Ishikawa (cell line): Measurements from ENCODE around the gene LIME1.

ENCODE experiments used
- CEBPB ChIP-seq: IDR thresholded peaks from 2 replicates; pipeline ENCODE4 v1.6.1; 2012
- CREB1 ChIP-seq: IDR thresholded peaks from 2 replicates; pipeline ENCODE4 v1.6.1; 2012; ENCODE audit warnings: low read depth
- EGR1 ChIP-seq: IDR thresholded peaks from 2 replicates; pipeline ENCODE4 v1.6.1; 2012
- EP300 ChIP-seq: IDR thresholded peaks from 2 replicates; pipeline ENCODE4 v1.6.1; 2012; ENCODE audit warnings: borderline replicate concordance
- FOXM1 ChIP-seq: IDR thresholded peaks from 2 replicates; pipeline ENCODE4 v1.6.1; 2012; ENCODE audit warnings: low read depth, borderline replicate concordance
- MAX ChIP-seq: IDR thresholded peaks from 2 replicates; pipeline ENCODE4 v1.6.1; 2012
- NFIC ChIP-seq: IDR thresholded peaks from 2 replicates; pipeline ENCODE4 v1.6.1; 2012
- RAD21 ChIP-seq: IDR thresholded peaks from 2 replicates; pipeline ENCODE4 v1.6.1; 2012; ENCODE audit warnings: low read depth
- REST ChIP-seq: IDR thresholded peaks from 2 replicates; pipeline ENCODE4 v1.6.1; 2012; ENCODE audit warnings: low read depth, mild to moderate bottlenecking
- TAF1 ChIP-seq: IDR thresholded peaks from 2 replicates; pipeline ENCODE4 v1.6.1; 2012; ENCODE audit warnings: low read depth, mild to moderate bottlenecking
- TCF12 ChIP-seq: IDR thresholded peaks from 2 replicates; pipeline ENCODE4 v1.6.1; 2012; ENCODE audit warnings: low read depth
- TEAD4 ChIP-seq: IDR thresholded peaks from 2 replicates; pipeline ENCODE4 v1.6.1; 2012
- USF1 ChIP-seq: IDR thresholded peaks from 2 replicates; pipeline ENCODE4 v1.6.1; 2012
- YY1 ChIP-seq: IDR thresholded peaks from 2 replicates; pipeline ENCODE4 v1.6.1; 2012; ENCODE audit warnings: low read depth
- ZBTB7A ChIP-seq: IDR thresholded peaks from 2 replicates; pipeline ENCODE4 v1.6.1; 2012; ENCODE audit warnings: low read depth

The LIME1 gene

GRCh38 chr20:63692436-63693082, 43.9 kb upstream of the LIME1 start:
- TF ChIP-seq TEAD4 (no peak), TAF1 (no peak), CEBPB (no peak), TCF12 (no peak), EGR1 (no peak), USF1 (no peak), CREB1 (no peak), ZBTB7A (no peak), REST (no peak), EP300 (no peak), RAD21 (no peak), YY1 (no peak), NFIC (no peak), MAX (no peak), FOXM1 (no peak)

GRCh38 chr20:63693083-63693732, 43.3 kb upstream of the LIME1 start:
- no peak for TF ChIP-seq TAF1
- no peak for TF ChIP-seq USF1
- no peak for TF ChIP-seq EP300
- TF ChIP-seq TCF12, result no peak
- no peak for TF ChIP-seq TEAD4
- no peak for TF ChIP-seq RAD21
- no peak for TF ChIP-seq CEBPB
- TF ChIP-seq NFIC, result no peak
- TF ChIP-seq EGR1, result no peak
- no peak for TF ChIP-seq REST
- TF ChIP-seq ZBTB7A, result no peak

- TF ChIP-seq RAD21 (no peak), MAX (no peak), ZBTB7A (no peak), NFIC (no peak), TEAD4 (no peak), EP300 (no peak), USF1 (no peak), EGR1 (no peak), CREB1 (no peak), REST (no peak), YY1 (no peak)
These were observed 42.5 kb upstream of the LIME1 start for GRCh38 chr20:63693733-63694583.
